ENCODE measurements around the gene CYP27B1.

Gene CYP27B1

DNA sequence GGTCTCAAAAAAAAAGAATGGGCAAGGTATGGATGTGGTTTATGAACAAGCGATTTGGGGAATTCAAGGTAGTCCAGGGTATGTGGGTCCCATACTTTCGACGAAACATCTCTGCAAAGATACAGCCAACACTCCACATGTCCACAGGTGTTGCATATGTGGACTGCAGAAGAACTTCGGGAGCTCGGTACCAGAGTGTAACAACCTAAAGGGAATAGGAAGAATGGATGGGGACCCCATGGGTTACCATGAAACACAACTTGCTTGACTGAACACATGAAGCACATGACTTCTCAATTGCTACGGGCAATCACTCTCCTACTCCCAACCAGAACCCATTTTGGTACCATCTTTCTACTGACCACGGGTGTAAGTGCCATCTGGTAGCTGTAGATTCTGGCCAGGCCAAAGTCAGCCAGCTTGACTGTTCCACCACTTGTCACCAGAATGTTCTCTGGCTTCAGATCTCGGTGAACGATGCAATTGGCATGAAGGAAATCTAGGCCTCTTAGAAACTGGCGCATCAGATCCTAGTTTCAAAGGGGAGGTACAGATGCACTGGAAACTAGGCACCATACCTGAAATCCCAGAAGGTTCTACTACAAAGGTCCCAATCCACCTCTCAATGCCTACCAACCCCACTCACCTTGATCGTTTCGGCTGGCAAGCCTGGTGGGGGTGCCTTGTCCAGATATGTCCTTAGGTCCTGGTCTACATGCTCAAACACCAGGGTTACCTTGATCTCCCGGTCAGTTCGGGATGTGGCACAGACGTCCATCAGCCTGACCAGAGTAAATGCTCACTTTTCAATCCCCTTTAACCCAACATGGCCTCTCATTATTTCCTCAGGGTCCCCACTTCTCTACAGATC lies 16.1 kb downstream of the CYP27B1 start:
- DNase-seq = no peak

DNA sequence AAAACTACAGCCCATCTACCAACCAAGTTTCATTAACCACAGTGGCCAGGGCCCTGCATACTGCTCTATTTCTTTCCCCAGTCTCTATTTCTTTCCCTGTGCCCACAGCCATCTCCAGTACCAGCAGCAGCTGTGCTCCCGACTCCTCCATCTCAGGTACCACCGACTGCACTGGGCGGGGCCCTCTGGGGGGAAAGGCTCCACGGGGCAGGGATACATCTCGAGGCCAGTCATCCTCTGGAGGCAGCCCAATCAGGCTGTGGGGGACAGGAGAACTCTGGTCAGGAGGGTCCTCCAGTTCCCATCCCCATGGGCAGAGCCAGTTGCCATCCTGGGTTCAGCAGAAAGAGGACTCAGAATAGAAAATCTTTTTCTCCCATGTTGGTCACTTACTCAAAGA lies 17.8 kb downstream of the CYP27B1 start:
- no peak for DNase-seq

DNA sequence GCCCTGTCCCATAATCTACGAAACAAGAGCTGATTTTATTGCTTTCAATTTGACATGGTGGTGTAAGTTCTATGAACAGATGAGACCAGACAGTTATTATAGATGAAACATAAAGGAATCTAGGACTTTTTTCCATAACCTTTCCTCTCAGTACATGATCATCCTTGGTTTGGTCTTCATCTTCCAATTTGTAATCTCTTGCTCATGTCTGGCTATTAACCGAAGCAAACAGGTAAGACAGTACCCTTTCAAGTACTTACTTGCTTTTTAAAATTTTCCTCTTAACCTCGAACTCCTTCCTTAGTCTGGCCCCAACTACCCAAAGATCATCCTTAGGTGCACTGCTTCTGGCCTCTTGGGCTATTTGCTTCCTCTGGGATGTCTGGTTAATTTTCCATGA lies 20.9 kb downstream of the CYP27B1 start:
- DNase-seq = no peak

DNA sequence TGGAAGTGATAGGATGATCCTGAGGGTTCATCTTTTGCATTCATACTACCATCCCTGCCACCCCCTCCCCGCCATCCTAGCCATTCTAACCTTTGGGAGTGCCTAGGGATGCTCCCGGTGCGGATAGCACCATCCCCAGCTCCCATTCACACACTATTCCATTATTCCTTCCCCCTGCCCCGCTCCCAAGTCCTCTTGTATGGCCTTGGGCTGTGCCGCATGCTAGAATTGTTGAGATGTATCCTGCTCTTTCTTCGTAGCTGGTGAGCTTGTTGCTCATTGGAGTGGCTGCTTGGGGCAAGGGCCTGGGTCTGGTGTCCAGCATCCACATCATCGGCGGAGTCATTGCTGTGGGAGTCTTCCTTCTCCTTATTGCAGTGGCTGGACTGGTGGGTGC lies 21.4 kb downstream of the CYP27B1 start:
- no peak for DNase-seq

DNA sequence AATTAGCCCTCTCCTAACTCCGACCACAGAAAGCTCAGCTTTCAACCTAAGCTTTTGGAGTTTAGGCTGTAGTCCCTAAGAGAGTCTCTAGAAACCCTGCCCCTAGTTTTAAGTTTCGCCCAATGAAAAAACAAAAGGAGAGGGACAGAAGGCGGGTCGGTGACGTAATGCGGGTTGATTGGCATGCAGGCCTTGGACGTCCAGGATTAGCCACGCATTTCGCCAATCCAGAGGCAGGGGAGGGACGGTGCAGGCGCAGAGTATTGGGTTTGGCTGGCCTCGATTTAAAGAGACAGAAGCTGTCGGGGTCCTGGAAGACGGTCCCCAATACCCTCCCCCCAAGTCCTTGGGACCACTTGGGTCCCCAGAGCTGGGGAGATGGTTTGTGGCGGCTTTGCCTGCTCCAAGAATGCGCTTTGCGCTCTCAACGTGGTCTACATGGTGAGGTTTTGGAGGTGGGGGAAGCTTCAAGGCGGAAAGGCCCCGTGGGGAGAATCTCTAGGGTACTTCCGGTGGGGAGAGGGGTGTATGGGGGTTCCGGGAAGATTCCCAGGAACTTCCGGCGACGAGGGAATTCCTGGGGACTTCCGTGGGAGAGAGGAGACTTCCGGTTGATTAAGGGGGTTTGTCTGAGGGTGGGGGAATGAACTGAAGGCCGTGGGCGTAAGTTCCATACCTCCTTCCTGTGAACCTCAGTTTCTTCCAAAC lies 21.9 kb downstream of the CYP27B1 start, which contains the start of gene TSPAN31:
TSPAN31 (plus strand) TSS at position 263 of the 708 bp plus-strand sequence; CDS start at position 379, 116 bp downstream.
- DNase-seq = peak; percentile 96

DNA sequence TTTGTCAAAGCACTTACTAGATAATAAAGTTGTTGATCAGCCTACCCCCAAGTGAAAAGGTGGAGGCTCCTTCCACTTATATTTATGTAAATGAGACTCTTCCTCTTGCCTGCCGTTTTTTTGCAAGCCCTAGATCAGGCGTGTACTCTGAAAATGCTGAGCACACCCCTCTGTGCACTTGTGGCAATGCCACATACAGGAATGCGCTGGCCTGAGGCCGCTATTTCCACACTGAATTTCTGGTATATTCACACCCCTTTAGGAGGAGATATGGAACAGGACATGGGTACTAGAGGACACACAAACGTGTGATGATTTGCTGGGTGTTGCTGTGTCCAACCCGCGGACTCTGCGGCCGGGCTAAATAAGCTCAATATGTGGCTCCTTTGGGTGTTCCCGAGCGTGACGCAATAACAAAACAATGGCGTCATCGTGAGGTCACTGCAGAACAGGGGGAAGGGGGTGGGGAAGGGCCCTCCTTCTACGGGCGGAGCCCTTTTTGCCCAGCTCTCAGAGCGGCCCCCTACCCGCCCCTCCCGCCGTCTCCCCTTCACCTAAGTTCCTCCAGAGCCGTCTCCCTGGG lies 22.6 kb downstream of the CYP27B1 start:
- DNase-seq = no peak

DNA sequence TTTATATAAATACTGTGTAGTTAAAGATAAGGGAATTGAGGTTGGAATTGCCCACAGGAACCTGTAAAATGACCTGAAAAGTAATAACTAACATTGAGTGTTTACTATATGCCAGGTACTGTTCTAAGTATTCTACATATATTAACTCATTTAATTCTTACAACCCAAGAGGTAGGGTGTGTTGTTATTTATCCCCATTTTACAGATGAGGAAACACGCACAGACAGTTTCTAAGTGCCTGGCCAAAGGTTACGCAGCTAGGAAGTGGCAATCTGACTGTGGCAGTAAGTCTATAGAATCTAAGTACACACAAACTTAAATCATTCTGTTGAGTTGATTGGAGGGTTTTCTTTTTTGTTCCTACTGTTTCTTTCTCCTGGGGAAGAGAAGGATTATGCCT lies 23.1 kb downstream of the CYP27B1 start:
- DNase-seq = no peak

DNA sequence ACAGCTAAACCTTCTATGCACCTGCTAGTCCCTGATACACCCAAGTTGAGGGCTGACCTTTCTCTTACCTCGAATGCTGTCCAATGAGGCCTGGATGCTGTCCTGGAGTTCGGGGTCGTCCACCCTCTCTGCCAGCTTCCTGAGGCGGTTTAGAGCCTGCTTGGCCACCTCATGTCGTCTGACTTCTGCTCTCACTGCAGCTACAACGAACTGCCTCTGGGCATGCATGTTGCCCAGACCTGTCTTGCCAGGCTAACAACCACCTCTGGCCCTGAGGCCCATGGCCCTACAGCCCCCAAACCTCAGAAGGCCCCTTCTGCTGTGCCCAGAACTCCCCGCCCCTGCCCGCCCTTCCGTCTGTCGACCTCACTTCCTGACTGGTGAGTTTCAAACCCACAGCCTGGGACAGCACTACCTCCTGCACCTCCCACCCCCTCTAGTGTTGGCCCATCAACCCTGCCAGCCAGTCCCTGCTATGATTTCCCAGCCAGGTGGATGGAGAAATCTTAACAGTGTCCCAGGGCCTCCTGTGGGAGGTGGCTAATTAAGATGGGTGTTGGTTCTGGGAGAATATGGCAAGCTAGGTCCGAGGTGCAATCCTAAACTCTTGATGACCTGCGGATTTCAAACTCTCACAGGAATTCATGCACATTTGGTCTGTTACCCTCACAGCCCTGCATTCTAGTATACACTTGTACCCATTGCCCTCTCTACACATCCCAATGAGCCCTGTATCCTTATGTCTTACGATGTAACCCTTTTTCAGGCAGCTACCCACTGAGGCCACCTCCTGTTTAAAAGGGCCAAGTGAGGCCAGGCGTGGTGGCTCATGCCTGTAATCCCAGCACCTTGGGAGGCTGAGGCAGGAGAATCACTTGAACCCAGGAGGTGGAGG lies 24.8 kb downstream of the CYP27B1 start:
- peak; percentile 85 for DNase-seq

DNA sequence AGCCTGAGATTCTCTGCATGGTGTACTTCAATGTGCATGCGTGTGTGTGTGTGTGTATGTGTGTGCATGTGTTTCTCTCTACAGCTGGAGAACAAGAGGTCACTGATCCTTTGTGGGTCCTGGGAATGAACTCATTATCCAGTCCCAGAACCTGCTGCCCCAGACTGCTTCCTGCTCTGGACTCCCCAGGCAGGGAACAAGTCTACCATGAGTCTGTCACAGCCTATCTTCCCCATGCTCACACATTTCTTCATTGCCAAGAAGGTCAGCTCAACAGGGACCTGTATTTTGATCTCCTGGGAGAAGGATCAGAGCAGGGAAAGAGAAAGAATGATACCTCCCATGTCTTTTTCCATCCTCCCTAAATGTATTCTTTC lies 25.5 kb downstream of the CYP27B1 start:
- DNase-seq = no peak

DNA sequence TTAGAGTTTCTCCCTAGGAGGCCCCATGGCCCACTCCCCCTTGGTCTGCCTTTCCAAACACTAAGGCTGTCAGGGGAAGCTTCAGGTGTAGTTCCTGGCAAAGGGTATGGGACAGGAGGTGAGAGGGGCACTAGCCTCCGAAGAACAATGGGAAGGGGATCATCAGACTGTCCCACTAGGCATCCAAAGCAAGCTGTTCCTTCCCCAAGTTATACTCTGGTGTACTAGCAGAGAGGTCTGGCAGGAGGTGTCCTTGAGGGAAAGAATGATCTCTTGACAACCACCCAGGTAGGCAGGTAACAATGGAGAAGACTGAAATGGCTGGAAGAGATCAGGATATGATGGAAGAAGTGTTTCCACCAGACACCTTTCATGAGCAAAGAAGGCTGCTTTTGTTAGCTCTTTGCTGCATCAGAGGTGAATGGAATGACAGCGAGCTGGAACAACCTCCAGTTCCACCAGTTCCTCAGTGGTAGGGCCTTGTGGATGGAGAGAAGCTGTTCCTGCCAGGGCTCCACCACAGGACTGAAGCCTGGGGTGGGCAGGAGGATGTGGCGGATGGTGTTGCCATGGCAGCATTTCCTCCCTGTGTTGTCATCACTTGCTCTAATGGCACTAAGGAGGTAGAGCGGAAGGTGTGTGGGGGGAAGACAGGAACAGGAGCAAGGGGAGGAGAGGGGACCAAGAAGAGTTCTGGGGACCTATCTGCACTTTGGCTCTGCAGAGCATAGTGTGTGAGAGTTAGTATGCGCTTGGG lies 26.0 kb downstream of the CYP27B1 start:
- DNase-seq = peak; percentile 85

DNA sequence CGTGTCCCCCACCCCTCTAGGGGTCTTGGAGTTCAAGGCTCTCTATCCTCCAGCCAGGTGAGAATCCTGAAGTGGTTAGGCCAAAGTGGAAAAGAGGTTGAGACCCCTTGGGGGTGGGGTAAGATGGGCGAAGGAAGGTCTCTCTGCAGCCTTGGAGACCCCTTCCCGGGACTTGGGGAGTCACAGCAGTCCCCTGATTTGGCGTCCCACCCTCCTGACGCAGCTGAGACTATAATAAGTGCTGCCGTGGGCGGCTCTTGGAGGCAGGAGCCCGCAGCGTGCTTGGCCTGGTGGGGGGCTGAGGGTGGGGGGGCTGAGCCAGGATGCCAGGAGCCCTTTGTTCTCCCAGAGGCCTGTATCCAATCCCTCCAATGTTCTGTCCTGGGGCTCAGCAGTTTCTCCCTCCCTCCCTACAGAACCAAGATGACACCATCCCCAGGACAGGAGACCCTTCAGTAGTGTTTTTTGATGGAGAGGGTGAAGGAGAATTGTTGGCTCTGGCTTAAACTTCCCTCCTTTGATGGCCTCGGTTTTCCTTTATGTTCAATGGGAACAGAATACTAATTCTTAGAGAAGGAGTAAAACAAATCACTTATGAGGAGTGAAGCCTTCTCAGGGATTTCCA lies 26.9 kb downstream of the CYP27B1 start:
- no peak for DNase-seq

DNA sequence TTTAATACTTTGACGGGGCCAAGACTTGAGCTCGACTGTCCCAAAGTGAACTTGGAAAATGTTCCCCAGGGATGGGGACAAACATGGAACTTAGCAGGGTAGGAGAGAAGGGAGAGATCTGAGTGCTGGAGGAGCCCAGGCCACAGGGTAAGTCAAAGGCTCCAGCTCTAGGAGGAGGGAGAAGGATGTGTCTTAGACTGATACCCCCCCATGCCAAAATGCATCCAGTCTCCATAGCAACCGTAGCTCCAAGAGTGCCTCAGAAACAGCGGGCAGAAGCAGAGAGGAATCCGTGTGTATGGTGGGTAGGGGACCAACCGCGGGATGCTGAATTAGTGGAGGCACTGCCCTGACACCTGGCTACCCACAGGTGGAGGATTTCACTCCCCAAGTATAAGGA lies 27.5 kb downstream of the CYP27B1 start:
- DNase-seq = no peak

DNA sequence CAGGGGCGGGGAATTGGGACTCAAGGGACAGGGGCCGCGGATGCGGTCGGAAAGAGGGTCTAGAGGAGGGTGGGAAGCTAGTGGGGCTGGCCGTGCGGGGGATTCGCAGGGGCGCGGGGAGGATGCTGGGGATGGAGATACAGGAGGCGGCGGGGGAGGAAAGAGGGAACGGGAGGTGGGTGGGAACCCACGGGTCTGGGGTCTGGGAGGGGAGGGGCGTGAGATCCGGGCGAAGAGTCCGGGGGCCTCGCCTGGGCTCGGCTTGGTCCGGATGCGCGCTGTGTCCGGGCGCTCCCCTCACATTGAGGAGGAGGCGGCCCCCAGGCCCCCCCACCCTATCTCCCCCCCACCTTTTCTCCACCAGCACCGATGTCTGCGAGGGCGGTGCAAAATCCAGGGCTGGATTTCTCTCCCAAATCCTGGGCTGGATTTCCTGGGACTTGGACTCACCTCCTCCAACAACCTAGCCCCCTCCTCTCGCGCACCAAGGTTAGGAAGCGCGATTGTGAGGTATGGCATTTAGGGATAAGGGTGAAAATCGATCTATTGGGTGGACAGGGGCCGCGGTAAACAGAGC lies 28.1 kb downstream of the CYP27B1 start, which contains the start of gene AGAP2:
AGAP2 (minus strand) TSS at position 82 of the 577 bp plus-strand sequence. CDS start 496 bp downstream, outside the sequence.
- DNase-seq = no peak

DNA sequence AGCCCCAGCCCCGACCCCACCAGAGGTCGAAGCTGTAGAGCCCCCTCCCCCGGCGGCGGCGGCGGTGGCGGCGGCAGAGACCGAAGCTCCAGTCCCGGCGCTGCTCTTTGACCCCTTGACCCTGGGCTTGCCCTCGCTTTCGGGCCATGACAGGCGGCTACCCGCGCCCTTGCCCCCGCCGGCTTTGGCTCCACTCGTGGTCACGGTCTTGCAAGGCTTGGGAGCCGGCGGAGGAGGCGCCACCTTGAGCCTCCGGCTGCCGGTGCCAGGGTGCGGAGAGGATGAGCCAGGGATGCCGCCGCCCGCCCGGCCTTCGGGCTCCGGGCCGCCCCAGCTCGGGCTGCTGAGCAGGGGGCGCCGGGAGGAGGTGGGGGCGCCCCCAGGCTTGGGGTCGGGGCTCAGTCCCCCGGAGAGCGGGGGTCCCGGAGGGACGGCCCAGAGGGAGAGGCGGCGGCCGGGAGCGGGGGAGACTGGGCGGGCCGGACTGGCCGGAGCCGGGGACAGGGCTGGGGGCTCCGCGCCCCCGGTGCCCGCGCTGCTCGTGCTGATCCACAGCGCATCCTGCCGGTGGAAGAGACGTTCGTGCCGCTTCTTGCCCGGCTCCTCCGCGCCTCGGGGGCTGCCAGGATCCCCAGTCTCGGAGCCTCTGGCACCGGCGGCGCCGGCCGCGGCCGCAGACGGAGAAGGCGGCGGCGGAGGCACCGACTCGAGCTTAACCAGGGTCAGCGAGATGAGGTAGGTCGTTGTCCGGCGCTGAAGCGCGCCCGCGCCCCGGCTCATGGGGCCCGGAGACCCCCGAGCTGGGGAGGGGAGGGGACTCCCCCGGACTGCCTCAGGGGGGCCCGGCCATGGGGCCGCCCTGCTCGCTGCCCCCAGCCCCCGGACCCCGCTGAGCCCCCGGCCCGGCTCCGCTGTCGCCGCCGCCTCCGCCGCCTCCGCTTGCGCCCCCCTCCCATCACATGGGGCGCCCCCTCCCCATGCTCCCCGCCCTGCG lies 29.1 kb downstream of the CYP27B1 start:
- DNase-seq = no peak

DNA sequence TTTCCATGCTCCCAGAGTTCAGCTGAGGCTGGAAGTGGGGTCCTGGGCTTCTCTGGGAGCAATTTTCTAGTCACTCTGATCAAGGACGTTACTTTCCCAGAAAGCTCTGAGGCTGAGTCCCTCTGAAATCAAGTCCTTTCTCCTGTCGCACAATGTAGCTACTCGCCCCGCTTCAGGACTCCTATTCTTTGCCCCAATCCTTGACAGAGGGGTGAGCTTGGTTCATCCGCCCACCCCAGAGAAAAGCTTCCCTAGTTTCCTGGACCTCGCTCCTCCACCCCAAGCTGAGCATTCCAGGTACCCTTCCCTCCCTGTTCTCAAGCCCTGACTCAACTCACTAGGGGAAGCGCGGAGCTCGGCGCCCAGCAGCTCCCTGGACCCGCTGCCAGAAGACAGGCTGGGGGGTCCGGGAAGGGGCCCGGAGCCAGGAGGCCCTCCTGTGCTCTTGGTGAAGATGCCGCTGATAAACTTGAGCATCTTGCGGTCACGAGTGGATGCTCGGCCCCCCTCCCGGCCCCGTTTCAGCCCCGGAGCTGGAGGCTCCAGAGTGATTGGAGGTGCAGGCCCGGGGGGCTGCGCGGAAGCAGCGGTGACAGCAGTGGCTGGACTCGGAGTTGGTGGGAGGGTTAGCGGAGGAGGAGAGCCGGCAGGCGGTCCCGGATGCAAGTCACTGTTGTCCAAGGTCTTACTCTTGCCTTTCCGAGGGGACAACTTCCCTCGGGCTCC lies 30.0 kb downstream of the CYP27B1 start:
- no peak for DNase-seq

DNA sequence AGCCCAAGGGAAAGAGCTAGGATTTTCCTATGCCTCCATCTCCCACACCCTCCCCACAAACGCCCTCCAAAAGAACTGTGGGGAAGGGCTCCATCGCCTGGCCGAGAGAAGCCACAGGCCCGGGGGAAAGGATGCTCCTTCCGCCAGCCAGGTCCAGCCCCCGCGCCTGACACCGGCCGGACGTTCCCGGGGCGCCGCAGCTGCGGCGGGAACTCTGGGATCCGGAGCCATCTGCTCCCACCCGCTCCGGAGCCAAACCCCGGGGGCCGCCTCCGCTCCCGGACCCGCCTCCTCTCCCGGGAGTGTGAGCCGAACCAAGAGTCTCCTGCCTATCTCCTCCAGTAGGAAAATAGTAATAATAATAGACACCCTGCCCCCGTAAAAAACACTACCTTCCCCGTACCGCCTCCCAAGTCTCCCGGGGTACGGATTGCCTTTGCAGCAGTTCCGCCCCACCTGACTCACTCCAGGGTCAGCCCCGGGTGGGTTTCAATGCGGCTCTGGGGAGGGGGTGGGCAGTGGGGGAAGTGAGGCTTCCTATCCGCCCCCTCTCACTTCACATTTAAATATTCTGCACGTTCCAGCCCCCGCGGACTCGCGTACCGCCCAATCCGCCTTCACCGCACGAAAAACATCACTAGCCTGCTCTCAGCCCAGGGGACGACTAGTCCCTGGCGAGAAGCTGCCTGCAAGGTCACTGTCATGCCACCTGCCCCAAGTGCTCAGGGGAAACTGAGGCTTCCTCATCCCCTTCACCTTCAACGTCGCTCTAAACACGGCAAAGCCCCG lies 30.7 kb downstream of the CYP27B1 start:
- DNase-seq = no peak

DNA sequence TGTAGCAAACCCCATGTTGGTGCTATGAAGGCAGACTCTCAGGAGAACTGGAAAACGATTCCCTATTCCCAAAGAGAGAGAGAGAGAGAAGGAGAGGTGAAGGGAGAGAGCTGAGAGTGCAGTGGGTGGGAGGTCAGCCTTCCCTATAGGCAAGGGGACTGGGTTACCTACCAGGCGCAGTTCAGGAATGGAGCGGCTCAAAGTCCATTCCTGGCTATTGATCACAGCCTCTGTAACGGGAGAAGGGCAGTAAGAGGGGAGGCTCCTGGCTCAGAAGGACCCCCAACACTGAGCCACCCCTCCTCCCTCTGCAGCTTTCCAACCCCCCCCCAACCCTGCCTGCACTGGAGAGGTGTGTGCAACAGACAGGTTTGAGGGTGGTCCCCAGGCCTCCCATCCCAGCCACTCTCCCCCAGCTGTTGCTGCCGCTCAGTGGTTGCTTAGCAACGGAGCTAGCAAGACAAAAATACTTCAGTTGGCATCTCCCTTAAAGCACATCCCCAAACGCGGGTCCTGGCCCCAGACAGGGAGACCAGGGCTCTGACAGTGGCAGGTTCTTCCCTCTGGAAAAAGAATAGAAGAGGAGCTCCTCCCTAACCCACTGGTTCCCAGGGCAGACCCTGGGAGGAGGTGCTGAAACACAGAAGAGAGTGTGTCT lies 31.6 kb downstream of the CYP27B1 start:
- DNase-seq = no peak

DNA sequence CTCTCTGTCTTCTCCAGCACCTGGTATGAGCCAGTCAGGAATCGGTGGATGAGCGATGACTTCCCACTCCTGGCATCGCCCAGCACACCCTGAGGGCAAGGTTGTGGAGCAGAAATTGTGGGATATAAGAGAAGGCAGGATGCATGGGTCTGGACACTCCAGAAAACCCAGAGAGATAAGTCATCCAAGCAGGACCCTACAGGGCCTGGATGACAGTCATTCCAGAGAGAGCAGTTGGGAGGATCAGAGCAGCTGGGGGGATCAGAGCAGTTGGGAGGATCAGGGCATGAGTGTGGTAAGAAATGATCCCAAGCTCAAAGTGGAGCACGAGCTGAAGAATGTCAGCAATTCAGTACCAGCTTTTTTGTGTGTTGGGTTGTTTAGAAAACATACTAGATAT lies 32.3 kb downstream of the CYP27B1 start:
- no peak for DNase-seq

Measured in CD4-positive, alpha-beta T cell treated with Interleukin-4 for 4 hours (primary cell).